Mucosa of rectum (tissue), 2 donors: Measurements from ENCODE around the gene PGRMC2.

Experiments used
- H3K27ac ChIP-seq, 2 donors: one replicate each; pipeline ENCODE4 v1.7.0; 2013; ENCODE audit warnings: inconsistent platforms in 2 of 2, low read depth in 2 of 2, low read length in 2 of 2
- H3K27me3 ChIP-seq, 2 donors: one replicate each; pipeline ENCODE4 v1.7.0; 2013; ENCODE audit warnings: low read length in 2 of 2; ENCODE audit not compliant: control insufficient read depth in 2 of 2, insufficient read depth in 2 of 2
- H3K36me3 ChIP-seq, 2 donors: one replicate each; pipeline ENCODE4 v1.7.0; 2013; ENCODE audit warnings: low read length in 2 of 2; ENCODE audit not compliant: control insufficient read depth in 2 of 2, insufficient read depth in 2 of 2
- H3K4me1 ChIP-seq, 2 donors: one replicate each; pipeline ENCODE4 v1.7.0; 2013; ENCODE audit warnings: low read length in 2 of 2, mild to moderate bottlenecking in 1 of 2; ENCODE audit not compliant: control insufficient read depth in 2 of 2, insufficient read depth in 2 of 2
- H3K4me3 ChIP-seq, 2 donors: one replicate each; pipeline ENCODE4 v1.7.0; 2013; ENCODE audit warnings: low read length in 2 of 2
- H3K9ac ChIP-seq, 2 donors: one replicate each; pipeline ENCODE4 v1.7.0; 2013; ENCODE audit warnings: low read length in 2 of 2, low read depth in 1 of 2, mild to moderate bottlenecking in 1 of 2
- H3K9me3 ChIP-seq, 2 donors: one replicate each; pipeline ENCODE4 v1.7.0; 2013; ENCODE audit warnings: low read length in 2 of 2; ENCODE audit not compliant: control insufficient read depth in 2 of 2
- donor health status: healthy.
- donor health status: Normal muscosa, but diverticular disease.

PGRMC2 gene

DNA sequence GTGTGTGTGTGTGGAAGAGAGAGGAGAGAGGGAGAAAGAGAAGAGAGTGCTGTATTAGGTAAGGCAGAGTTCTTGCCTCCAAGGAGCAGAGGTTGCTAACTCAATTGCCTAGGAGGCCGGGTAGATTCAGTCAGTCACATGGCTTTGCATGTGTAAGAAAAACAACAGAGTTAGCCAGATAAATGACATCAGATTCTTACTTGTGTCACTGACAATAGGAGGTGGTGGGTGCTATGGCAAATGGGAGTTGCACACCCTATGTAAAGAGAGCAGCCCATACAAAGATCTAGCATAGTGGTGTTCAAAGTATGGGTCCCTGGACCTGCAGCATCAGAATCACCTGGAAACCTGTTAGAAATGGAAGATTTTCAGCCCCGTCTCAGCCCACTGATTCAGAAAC lies 14.4 kb upstream of the PGRMC2 start:
- Histone ChIP-seq H3K9me3 (no peaks in the 10 kb centered on the region), H3K9ac (no peak overlapping the region), H3K4me1 (peaks cover 0 to 4% of the 10 kb centered on the region in 2 donors), H3K36me3 (no peaks in the 10 kb centered on the region), H3K27ac (no peak overlapping the region), H3K27me3 (no peaks in the 10 kb centered on the region), H3K4me3 (no peak overlapping the region)

DNA sequence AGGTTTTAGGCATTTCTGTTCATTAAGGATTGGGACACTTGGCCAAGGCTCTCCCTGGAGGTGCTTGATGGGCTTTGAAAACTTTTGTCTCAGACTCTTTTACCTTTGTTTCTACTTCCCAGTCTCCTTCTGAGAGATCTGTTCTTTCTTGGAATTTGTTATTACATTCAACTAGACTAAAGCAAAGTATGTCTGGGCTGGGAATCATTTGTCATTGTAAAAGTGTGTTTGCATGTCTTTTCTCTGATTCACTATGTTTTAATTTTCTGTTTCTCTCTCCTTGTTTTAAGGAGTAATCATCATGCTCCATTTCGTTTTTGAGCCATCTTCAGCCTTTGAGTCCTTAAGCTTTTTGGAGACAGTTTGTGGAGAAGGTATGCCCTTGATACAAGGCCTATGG lies 12.2 kb upstream of the PGRMC2 start:
- H3K9ac ChIP-seq = no peak overlapping the region
- H3K27ac ChIP-seq = no peak overlapping the region
- H3K4me3 ChIP-seq = no peak overlapping the region
- peaks cover 0 to 4% of the 10 kb centered on the region in 2 donors for H3K4me1 ChIP-seq
- no peaks in the 10 kb centered on the region for H3K9me3 ChIP-seq
- no peaks in the 10 kb centered on the region for H3K36me3 ChIP-seq
- no peaks in the 10 kb centered on the region for H3K27me3 ChIP-seq

DNA sequence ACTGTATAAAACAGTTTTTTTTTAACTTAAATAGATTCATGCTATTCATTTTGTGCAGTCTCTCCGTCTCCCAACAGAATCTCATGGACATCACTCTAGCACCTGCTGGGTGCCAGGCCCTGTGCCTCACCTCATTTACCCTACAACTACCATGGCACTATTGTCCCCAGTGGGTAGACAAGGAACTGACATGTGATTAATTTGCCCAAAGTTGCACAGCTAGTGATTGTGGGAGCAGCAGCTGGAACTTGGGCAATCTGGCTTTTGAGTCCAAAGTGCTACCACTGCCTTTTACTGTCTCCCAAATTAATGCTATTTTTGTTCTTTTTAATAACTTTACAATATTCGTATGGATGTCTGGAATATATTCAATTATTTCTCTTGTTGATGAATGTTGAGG lies 11.2 kb upstream of the PGRMC2 start:
- Histone ChIP-seq H3K27me3 (no peaks in the 10 kb centered on the region), H3K4me3 (no peak overlapping the region), H3K9ac (no peak overlapping the region), H3K9me3 (no peaks in the 10 kb centered on the region), H3K36me3 (no peaks in the 10 kb centered on the region), H3K4me1 (peaks cover 0 to 4% of the 10 kb centered on the region in 2 donors), H3K27ac (no peak overlapping the region)

DNA sequence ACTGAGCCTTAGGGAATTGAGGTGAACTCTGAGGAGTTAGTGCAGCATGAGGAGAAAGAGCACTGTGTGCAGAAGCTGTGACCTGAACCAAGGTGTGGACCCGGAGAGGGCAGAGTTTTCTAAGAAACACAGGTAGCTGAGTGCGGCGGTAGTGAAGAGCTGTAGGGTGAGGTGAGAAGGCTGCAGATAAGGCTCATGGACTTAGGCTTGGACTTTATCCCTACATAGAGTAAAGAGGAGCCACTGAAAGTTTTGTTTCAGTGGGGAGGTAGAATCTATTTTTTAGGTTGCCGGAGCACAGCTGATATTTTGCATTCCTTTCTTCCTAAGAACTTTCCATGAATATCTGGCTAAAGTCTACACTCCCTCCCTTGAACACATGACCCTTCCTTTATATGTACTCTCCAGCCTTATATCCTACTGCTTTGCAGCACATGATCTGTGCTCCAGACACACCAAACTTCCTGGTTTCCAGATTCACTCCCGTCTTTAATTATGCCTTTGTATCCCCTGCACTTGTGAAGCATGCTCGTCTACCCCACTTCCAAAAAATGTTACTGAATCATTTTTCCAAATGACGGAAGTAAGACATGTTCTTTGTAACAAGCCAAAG lies 10.6 kb upstream of the PGRMC2 start:
- Histone ChIP-seq H3K27me3 (no peaks in the 10 kb centered on the region), H3K4me3 (no peak overlapping the region), H3K27ac (no peak overlapping the region), H3K9ac (no peak overlapping the region), H3K9me3 (no peaks in the 10 kb centered on the region), H3K36me3 (no peaks in the 10 kb centered on the region), H3K4me1 (peaks cover 0 to 4% of the 10 kb centered on the region in 2 donors)

DNA sequence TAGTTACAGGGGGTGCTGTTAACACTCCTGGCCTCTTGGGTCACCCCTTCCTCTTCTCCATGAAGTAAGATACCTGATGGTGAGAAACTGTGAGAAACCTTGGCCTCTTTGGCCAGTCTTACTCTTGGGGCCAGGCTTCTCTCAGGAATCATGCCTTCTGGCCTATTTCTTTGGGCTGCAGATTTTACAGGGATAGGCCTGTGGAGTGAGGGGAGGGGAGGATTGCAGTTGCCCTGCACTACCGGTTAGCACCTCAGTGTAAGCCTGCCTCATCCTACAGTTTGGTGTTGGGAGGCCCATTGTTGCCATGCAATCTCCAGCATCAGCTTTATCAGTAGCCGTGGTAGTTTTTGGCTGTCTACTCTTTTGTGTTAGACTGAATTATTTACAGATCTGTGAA lies 7.6 kb upstream of the PGRMC2 start:
- H3K36me3 ChIP-seq = no peaks in the 10 kb centered on the region
- H3K4me1 ChIP-seq = peaks cover 0 to 4% of the 10 kb centered on the region in 2 donors
- no peak overlapping the region for H3K27ac ChIP-seq
- H3K9me3 ChIP-seq = no peaks in the 10 kb centered on the region
- H3K27me3 ChIP-seq = no peaks in the 10 kb centered on the region
- no peak overlapping the region for H3K9ac ChIP-seq
- no peak overlapping the region for H3K4me3 ChIP-seq

DNA sequence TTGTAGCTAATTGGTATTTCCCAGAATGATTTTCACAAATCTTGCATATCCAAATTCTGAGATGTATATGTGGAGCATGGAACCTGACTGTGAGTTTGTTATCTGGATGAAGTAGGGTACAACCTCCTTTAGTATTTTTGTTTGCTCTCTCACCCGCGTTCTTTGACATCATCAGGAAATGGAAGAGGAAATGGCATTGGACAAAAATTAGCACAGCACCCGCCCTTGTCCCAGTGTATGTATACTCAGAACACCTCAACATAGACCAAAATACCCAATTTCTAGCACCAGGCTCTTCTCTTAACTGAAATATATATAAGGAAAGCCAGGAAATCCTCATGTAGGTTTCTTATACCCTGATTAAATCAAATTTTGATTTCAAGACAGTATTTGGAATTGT lies 6.9 kb upstream of the PGRMC2 start:
- H3K4me3 ChIP-seq = no peak overlapping the region
- no peaks in the 10 kb centered on the region for H3K9me3 ChIP-seq
- no peaks in the 10 kb centered on the region for H3K27me3 ChIP-seq
- no peak overlapping the region for H3K9ac ChIP-seq
- peaks cover 0 to 4% of the 10 kb centered on the region in 2 donors for H3K4me1 ChIP-seq
- H3K27ac ChIP-seq = no peak overlapping the region
- no peaks in the 10 kb centered on the region for H3K36me3 ChIP-seq

DNA sequence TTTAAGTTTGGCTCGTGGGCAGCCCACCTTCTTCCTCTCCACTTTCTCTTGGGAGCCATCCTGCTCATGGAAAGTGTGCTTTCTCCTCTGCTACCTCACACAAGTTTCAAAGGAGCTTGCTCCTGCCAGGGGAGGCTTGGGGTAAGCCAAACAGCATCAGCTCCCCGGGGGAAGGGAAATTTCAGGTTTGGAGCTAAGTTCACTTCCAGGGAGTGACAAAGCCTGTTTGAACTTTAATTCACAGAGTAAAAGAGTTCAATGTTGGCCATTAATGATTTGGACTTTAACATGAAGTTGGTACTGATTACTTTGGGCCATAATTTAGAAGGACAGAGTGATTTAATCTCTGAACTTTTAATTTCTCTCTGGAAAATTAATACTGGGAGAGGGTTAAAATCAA lies 4.7 kb upstream of the PGRMC2 start:
- Histone ChIP-seq H3K4me1 (peaks cover 0 to 7% of the 10 kb centered on the region in 2 donors), H3K27ac (no peak overlapping the region), H3K4me3 (no peak overlapping the region), H3K9ac (no peak overlapping the region), H3K9me3 (no peaks in the 10 kb centered on the region), H3K36me3 (no peaks in the 10 kb centered on the region), H3K27me3 (no peaks in the 10 kb centered on the region)

DNA sequence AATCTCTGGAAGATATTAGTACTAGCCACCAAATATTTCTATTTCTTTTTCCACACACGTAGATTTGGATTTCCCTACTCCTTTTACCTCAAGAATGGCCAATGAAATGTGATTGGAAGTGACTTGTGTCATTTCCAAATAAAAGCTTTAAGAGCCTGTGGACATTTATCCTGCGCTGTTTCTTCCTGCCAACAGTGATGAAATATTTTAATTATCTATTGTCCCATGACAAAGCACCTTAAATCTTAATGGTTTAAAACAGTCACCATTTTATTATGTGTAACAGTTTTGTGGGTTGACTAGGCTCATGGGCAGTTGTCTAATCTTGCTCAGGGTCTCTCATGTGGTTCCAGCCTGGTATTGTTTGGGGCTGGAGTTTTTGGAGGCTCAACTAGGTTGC lies 3.5 kb upstream of the PGRMC2 start:
- Histone ChIP-seq H3K4me3 (no peak overlapping the region), H3K36me3 (no peaks in the 10 kb centered on the region), H3K27me3 (no peaks in the 10 kb centered on the region)

DNA sequence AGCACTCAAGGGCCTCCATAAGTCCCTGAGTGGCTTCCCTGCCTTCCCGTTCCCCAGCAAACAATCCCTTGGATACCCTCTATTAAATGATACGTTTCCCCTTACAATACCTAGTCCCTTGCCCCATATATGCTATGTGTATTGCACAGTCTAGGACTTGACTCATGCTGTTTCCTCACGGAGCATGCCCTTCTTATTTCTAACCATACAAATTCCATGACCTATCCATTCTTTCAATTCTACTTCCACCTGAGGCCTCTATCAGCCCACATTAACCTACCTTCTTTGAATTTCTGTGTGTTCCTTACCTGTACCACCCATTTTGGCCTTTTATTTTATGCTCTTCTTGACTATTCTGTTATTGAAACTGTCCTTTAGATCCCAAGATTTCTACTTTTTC lies 2.9 kb upstream of the PGRMC2 start:
- H3K27me3 ChIP-seq = no peaks in the 10 kb centered on the region
- no peaks in the 10 kb centered on the region for H3K36me3 ChIP-seq
- H3K4me1 ChIP-seq = peaks cover 0 to 11% of the 10 kb centered on the region in 2 donors
- H3K9ac ChIP-seq = no peak overlapping the region
- no peak overlapping the region for H3K27ac ChIP-seq
- no peaks in the 10 kb centered on the region for H3K9me3 ChIP-seq
- no peak overlapping the region for H3K4me3 ChIP-seq

More for the DNA sequence above, 3.5 kb upstream of the PGRMC2 start:
- Histone ChIP-seq H3K27ac (no peak overlapping the region), H3K4me1 (peaks cover 0 to 8% of the 10 kb centered on the region in 2 donors), H3K9ac (no peak overlapping the region), H3K9me3 (no peaks in the 10 kb centered on the region)

DNA sequence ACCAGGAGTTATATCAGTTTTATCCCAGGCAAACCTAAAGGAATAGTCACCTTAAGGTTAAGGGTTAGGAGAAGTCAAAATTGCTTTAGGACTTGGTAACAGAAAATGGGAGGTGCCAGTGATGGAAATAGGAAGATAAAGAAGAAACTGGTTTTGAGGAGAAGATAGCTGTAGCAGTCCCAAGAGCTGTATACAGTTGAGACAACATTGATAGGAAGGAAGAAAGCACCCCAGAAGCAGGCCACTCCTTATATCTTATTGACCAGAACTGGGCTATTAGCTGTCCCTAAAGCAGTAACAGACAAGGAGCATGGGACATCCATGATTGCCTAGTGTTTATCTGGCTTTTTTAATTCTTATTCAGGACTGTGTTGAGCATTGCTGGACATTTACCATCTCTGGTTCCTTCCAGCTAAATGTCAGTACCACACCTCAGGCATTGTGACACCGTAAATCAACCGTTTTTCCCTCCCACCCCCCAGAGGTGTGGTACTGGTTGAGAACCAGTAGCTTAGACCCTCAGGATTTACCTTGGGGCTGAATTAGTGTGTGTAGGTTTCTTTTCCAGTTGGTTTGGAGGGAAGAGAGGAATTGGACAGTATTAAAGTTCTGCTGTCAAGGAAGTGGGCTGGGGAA lies 2.0 kb upstream of the PGRMC2 start:
- Histone ChIP-seq H3K4me3 (no peak overlapping the region), H3K27me3 (no peaks in the 10 kb centered on the region), H3K27ac (no peak overlapping the region), H3K4me1 (peaks cover 0 to 17% of the 10 kb centered on the region in 2 donors), H3K9me3 (no peaks in the 10 kb centered on the region), H3K36me3 (no peaks in the 10 kb centered on the region), H3K9ac (peak overlapping the region in 1 of 2 donors; percentile 92)
